K562 (cell line): ENCODE data around the gene LDB1. TPM values are rescaled to one million over a fixed set of nuclear protein-coding genes. Genes with fewer than 3 reads are reported as not detected.

Source experiments
- ATAC-seq: fragments of 200-7000 bp; cut with Tn5 transposase; 3 replicates; pipeline ENCODE4 v1.9.1; 2020; ENCODE audit warnings: moderate library complexity
- BruUV-seq: library from RNA; stranded (reverse); fragments of 400-500 nt; replicated peaks from 2 replicates; lab custom pipeline; 2021; lab: Mats Ljungman, UMichigan
- CTCF ChIA-PET: fragments of 300-600 bp; formaldehyde crosslinking; extraction: SDS; loops from one replicate; lab custom pipeline; 2021; ENCODE audit warnings: low intra/inter-chr PET ratio; lab: Yijun Ruan, JAX
- POLR2A ChIA-PET: fragments of 300-600, 350-650 bp; sonication (Branson Sonifier 250); formaldehyde crosslinking; extraction: SDS; loops from one replicate; lab custom pipeline; 2021; ENCODE audit warnings: antibody characterized with exemption, inconsistent platforms; lab: Yijun Ruan, JAX
- DNase-seq, 4 experiments: peaks; one replicate each; pipeline versions ENCODE4 v3.0.0 to v3.0.0-alpha.2; 2011 to 2018; ENCODE audit warnings: low spot score in 3 of 4, mixed read lengths in 3 of 4; ENCODE audit errors: extremely low read depth in 1 of 4
- FAIRE-seq: peaks from 2 replicates; lab custom pipeline; 2011; peaks lifted over from hg19 to GRCh38; lab: Jason Lieb, UNC
- H2AFZ ChIP-seq: 2 replicates; pipeline ENCODE4 v1.6.0; 2011; ENCODE audit warnings: low read depth, low read length, control low read depth, inconsistent platforms
- H3K27ac ChIP-seq: fragments of 200-600 bp; 3 replicates; pipeline ENCODE4 v1.8.0; 2011; ENCODE audit warnings: low read depth, mild to moderate bottlenecking, control low read depth, inconsistent platforms, low read length, moderate library complexity, mixed read lengths; ENCODE audit errors: extremely low read depth
- H3K27me3 ChIP-seq, 2 experiments: fragments of 300-600 bp in 1 of 2; 2 replicates in 1 of 2; 3 replicates in 1 of 2; pipeline versions ENCODE4 v1.6.0 to v1.8.0; 2011; ENCODE audit warnings: inconsistent platforms in 2 of 2, low read length in 2 of 2, mild to moderate bottlenecking in 1 of 2, mixed read lengths in 1 of 2, moderate library complexity in 1 of 2; ENCODE audit not compliant: control insufficient read depth in 2 of 2, insufficient read depth in 2 of 2
- H3K36me3 ChIP-seq: fragments of 300-600 bp; 3 replicates; pipeline ENCODE4 v1.8.0; 2011; ENCODE audit warnings: mild to moderate bottlenecking, low read length, inconsistent platforms; ENCODE audit not compliant: control insufficient read depth, insufficient read depth
- H3K4me1 ChIP-seq, 2 experiments: fragments of 200-600 bp in 1 of 2; replicated peaks in 1 of 2; 2 replicates in 1 of 2; 3 replicates in 1 of 2; pipeline versions ENCODE4 v1.5.1 to v1.8.0; 2011; ENCODE audit warnings: inconsistent platforms in 2 of 2, low read length in 2 of 2, mild to moderate bottlenecking in 1 of 2, mixed read lengths in 1 of 2, moderate library complexity in 1 of 2; ENCODE audit not compliant: control insufficient read depth in 2 of 2, insufficient read depth in 2 of 2
- H3K4me2 ChIP-seq: 2 replicates; pipeline ENCODE4 v1.6.1; 2011; ENCODE audit warnings: low read length, control low read depth, inconsistent platforms, mixed read lengths; ENCODE audit not compliant: insufficient read depth
- H3K4me3 ChIP-seq: fragments of 200-600 bp; sonication (generic), shearing (Covaris generic); 2 replicates; pipeline ENCODE4 v1.5.1; 2016; ENCODE audit warnings: control low read depth, inconsistent platforms
- H3K79me2 ChIP-seq: fragments of 200-600 bp; 3 replicates; pipeline ENCODE4 v1.8.0; 2011; ENCODE audit warnings: low read length, inconsistent platforms; ENCODE audit not compliant: control insufficient read depth, insufficient read depth
- H3K9ac ChIP-seq, 2 experiments: 2 replicates each; pipeline versions ENCODE4 v1.6.0 to v1.6.1; 2011; ENCODE audit warnings: low read depth in 2 of 2, low read length in 2 of 2, control low read depth in 1 of 2, inconsistent platforms in 1 of 2, mild to moderate bottlenecking in 1 of 2, mixed read lengths in 1 of 2; ENCODE audit not compliant: insufficient read depth in 1 of 2
- H3K9me1 ChIP-seq: one replicate; pipeline ENCODE4 v1.6.0; 2011; ENCODE audit warnings: inconsistent platforms, mild to moderate bottlenecking, low read length, moderate library complexity; ENCODE audit not compliant: control insufficient read depth, insufficient read depth
- H3K9me3 ChIP-seq: replicated peaks from 2 replicates; pipeline ENCODE4 v1.5.1; 2011; ENCODE audit warnings: low read depth, low read length, inconsistent platforms; ENCODE audit not compliant: control insufficient read depth, insufficient read depth
- H4K20me1 ChIP-seq: replicated peaks from 2 replicates; pipeline ENCODE4 v1.6.1; 2011; ENCODE audit warnings: low read length, inconsistent platforms, mixed read lengths; ENCODE audit not compliant: control insufficient read depth, insufficient read depth
- CBX1 ChIP-seq: sonication (generic); IDR thresholded peaks from 2 replicates; pipeline ENCODE4 v1.6.1; 2016; ENCODE audit warnings: antibody characterized with exemption, low read depth, mild to moderate bottlenecking
- ETV5 ChIP-seq: sonication (generic); formaldehyde crosslinking; IDR thresholded peaks from 2 replicates; pipeline ENCODE4 v1.4.0; 2020; ENCODE audit warnings: low read depth, mild to moderate bottlenecking, missing genetic modification reagents
- JUN ChIP-seq, 2 experiments: sonication (generic) in 1 of 2; formaldehyde crosslinking in 1 of 2; IDR thresholded peaks; 2 replicates each; pipeline versions ENCODE4 v1.6.1 to v1.8.0; 2012 to 2022; ENCODE audit warnings: borderline replicate concordance in 2 of 2, mild to moderate bottlenecking in 2 of 2, improper control_type of control experiment in 1 of 2, low read depth in 1 of 2, low read length in 1 of 2, missing genetic modification reagents in 1 of 2
- NBN ChIP-seq: fragments of 450-650 bp; IDR thresholded peaks from 2 replicates; pipeline ENCODE4 v1.6.1; 2016; ENCODE audit warnings: low read depth, mild to moderate bottlenecking
- WGBS: fragments of 100-300 bp; shearing (Covaris generic); methylation state at CpG from one replicate; pipeline ENCODE4 v1.1.6; 2016; ENCODE audit warnings: low coverage, mixed read lengths; ENCODE audit not compliant: insufficient coverage; ENCODE audit errors: missing lambda C conversion rate; 5-methylcytosine and 5-hydroxymethylcytosine counted together
- in situ Hi-C: fragments of 300-500 bp; cut with MboI; formaldehyde crosslinking; loops from 4 replicates; pipeline ENCODE4 v1.15.0; 2018; ENCODE audit warnings: inconsistent platforms, mixed read lengths
- intact Hi-C: fragments of 100-400 bp; cut with micrococcal nuclease; formaldehyde crosslinking; loops from 2 replicates; pipeline ENCODE4 v1.14.2; 2022
- polyA plus RNA-seq, 8 experiments: library from polyadenylated mRNA; depleted of rRNA in 4 of 8; stranded (reverse) in 5 of 8; unstranded in 3 of 8; fragments of >200 nt; fragmentation: Nextera tagmentation in 2 of 8; fragmentation: Illumina TruSeq in 1 of 8; extraction: Ambion mirVana in 2 of 8; extraction: Trizol in 1 of 8; gene quantifications; 2 replicates each; pipeline versions ENCODE4 v1.2.1 to v1.2.3, GENCODE V29; 2011 to 2014; ENCODE audit warnings: inconsistent platforms in 1 of 8, missing spikeins in 1 of 8
- total RNA-seq, 7 experiments: library from RNA; depleted of rRNA in 6 of 7; stranded (reverse); fragments of >200 nt in 6 of 7; fragmentation: Illumina TruSeq in 2 of 7; extraction: Trizol in 2 of 7; gene quantifications; 2 replicates each; pipeline versions ENCODE4 v1.2.1 to v1.2.3, GENCODE V29; 2011 to 2021; ENCODE audit warnings: low replicate concordance in 1 of 7
- TF ChIP-seq, protein P1 (sequence below): fragments of 450-650 bp; formaldehyde crosslinking; conservative IDR thresholded peaks from 2 replicates; pipeline ENCODE4 v1.4.0; 2022; ENCODE audit warnings: mild to moderate bottlenecking, missing genetic modification characterization

LDB1 gene
- total and polyA plus RNA-seq, 9 of the 15 experiments (the other 6 are each of a cell fraction or from before 2014, with no cell fraction given) = 1.9 to 137 (median 105) TPM

DNA sequence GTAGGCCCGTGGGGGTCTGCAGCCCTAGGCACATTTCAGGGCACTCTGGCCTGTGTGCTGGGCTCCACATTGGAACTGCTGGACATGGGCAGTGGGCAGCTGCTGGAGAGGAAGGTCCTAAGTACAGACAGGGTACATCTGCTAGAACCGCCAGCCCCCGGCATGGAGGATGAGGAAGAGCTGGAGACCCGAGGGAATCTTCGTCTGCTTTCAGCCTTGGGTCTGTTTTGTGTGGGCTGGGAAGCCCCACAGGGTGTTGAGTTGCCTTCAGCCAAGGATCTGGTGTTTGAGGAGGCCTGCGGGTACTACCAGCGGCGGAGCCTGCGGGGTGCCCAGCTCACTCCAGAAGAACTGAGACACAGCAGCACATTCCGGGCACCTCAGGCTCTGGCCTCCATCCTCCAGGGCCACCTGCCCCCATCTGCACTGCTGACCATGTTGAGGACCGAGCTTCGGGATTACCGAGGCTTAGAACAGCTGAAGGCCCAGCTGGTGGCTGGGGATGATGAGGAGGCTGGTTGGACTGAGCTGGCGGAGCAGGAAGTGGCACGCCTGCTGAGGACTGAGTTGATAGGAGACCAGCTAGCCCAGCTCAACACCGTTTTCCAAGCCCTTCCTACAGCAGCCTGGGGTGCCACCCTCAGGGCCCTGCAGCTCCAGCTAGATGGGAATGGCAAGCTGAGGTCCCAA, 53.6 kb downstream of the LDB1 start:
- TSS peak; percentile 63 for BruUV-seq
- H2AFZ ChIP-seq = no peak overlapping the region
- FAIRE-seq (no peak), ATAC-seq (no peak), DNase-seq (no peak)
- WGBS = 91% methylated on average over 11 of the region's 16 CpGs
- peaks cover 5% of the 10 kb centered on the region; the same call in 1 of the 2 replicates for H4K20me1 ChIP-seq
- no peaks in the 10 kb centered on the region for H3K9me3 ChIP-seq
- TF ChIP-seq JUN (IDR thresholded peaks at IDR 0.05; ENCODE audit: borderline replicate concordance, low read depth, low read length) (no peak), JUN (CRISPR knock-in tag; IDR thresholded peaks at IDR 0.05; ENCODE audit: borderline replicate concordance) (no peak), ETV5 (CRISPR knock-in tag) (no peak), CBX1 (no peak), NBN (no peak)
- TF ChIP-seq, protein P1, sequence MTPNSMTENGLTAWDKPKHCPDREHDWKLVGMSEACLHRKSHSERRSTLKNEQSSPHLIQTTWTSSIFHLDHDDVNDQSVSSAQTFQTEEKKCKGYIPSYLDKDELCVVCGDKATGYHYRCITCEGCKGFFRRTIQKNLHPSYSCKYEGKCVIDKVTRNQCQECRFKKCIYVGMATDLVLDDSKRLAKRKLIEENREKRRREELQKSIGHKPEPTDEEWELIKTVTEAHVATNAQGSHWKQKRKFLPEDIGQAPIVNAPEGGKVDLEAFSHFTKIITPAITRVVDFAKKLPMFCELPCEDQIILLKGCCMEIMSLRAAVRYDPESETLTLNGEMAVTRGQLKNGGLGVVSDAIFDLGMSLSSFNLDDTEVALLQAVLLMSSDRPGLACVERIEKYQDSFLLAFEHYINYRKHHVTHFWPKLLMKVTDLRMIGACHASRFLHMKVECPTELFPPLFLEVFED (CRISPR knock-in tag) = no peak
- H3K9me1 ChIP-seq = peaks cover 4% of the 10 kb centered on the region
- H3K27me3 ChIP-seq = no peaks in the 10 kb centered on the region
- POLR2A ChIA-PET = interaction anchor here (0.6 to 2.9 kb wide), 4 partner anchors 8 to 100 kb away, joined by 3 to 17 read pairs (median 3); no protein-coding TSS in a partner anchor
- peaks cover 9% of the 10 kb centered on the region; the same call in 1 of the 3 replicates for H3K36me3 ChIP-seq
- H3K4me2 ChIP-seq = peak overlapping the region; percentile 84; the same call in 1 of the 2 replicates
- H3K27ac ChIP-seq = no peak overlapping the region
- H3K79me2 ChIP-seq = peaks cover 21% of the 10 kb centered on the region
- intact Hi-C loops = loop anchor here (5.0 kb wide), 1 partner anchor 854 kb away; no protein-coding TSS in a partner anchor
- H3K4me3 ChIP-seq = peak overlapping the region; percentile 92
- peak overlapping the region; percentile 80 to 99; a peak in 3 of 4 replicates for H3K9ac ChIP-seq
- H3K4me1 ChIP-seq = peaks cover 25 to 38% of the 10 kb centered on the region in 2 experiments; a peak in 4 of 5 replicates
- CTCF ChIA-PET = no interaction called here
- in situ Hi-C loops = no loop called here
